T-helper 2 cell treated with Interferon-gamma antibody and Interleukin-4, amounts not matched to agents 100 ng/mL and 5 ng/mL, for 36 hours (primary cell): ENCODE data around the gene GAPT. TPM values are rescaled to one million over a fixed set of nuclear protein-coding genes. Genes with fewer than 3 reads are reported as not detected.

Experiments used
- intact Hi-C: fragments of 100-400 bp; cut with micrococcal nuclease; formaldehyde crosslinking; loops from one replicate; pipeline ENCODE4 v1.15.1; 2023
- total RNA-seq: library from RNA; stranded (reverse); gene quantifications from 2 replicates; pipeline ENCODE4 v1.2.3, GENCODE V29; 2022

Gene GAPT
- not detected in 2 replicates for total RNA-seq

DNA sequence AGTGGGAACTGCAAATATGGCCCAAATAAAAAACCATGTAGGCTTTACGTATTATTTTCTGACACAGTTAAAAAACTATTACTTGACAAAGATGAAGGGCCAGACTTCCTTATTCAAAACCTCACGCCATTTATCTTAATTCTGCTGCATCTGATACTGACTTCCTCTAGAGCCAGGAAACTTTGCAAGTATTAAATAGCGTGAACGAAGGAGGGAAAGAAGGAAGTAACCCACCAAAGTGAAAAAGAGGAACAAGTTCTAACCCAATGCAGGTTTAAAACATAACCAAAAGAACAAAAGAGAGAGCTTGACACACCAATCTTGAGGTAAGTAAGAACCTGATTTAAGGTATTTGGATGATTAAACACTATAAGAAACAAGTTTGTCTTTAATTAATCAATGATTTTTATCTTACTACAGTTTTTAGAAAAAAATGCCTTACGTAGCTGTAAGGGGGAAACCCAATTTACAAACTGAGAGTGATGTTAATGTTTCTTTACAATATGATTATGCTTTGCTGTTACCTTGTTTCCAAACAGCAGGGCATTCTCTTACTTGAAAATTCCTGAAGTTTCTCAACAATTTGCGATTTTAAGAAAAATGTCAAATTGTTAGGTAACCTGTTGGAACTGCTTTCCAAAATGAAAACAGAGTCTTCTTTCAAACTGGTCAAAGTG lies at the start of gene GAPT:
Gene GAPT, plus strand, starts transcription at position 220 of the 677 bp plus-strand sequence. CDS start 3,102 bp downstream, outside the sequence.
- intact Hi-C loops = no loop called here

DNA sequence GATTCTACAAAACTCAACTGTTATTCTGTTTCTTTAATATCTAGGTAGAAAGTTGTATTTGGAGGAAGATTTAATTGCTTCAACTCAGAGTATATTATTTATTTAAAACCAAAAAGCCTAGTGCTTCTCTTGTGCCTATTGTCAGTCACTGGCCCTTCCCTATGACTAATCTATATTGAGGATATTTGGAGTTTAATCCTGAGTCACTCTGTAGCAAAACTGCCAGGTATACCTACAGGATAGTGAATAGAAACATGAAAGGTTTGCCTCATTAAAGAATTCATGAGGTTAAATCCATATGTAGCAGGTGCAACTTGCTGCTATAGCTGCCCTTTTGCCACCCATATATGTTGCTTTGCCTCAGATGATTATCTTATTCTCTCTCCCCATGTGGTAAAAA lies 46.4 kb upstream of the GAPT start:
- intact Hi-C loops = no loop called here

DNA sequence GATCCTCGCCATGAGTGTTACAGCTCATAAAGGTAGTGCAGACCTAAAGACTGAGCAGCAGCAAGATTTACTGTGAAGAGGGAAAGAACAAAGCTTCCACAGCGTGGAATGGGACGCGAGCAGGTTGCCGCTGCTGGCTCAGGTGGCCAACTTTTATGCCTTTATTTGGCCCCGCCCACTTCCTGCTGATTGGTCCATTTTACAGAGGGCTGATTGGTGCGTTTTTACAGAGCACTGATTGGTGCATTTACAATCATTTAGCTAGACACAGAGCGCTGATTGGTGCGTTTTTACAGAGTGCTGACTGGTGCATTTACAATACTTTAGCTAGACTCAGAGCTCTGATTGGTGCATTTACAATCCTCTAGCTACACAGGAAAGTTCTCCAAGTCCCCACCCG lies 45.2 kb upstream of the GAPT start:
- intact Hi-C loops = no loop called here

DNA sequence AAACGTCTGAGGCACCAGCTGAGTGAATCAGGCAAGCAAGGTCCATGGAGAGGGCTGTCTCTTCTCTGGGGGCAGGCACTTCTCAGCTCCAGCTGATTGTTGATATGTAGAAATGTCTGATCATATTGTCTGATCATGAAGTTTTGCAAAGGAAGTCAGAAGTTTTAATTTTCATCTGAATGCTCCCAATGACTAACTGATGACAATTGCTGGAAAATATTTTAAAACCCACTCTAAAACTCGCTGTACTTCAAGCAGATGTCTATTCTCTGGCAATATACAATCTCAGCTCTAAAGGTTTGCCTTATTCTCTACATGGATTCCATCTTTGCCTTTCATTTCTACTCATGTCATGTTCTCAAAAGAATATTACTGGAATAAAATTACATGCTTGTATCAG lies 44.0 kb upstream of the GAPT start:
- intact Hi-C loops = no loop called here

DNA sequence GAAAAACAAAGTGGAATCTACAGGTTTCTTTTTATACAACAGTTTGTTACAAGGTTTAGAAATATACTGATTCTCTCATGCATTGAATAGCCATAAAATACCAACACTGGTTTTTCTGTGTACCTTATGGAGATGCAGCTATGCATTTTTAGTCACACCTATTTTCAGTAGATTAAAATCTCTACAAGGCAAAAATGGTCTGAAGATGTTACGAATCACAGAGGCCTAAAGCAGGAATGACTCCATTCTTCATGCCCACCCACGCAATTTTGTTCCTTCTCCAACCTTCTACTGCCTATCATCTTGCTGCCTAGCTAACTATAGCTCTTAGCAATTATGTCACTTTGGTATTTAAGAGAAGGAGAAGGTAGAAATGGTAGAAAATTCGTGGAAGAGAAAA lies 41.2 kb upstream of the GAPT start:
- intact Hi-C loops = no loop called here

DNA sequence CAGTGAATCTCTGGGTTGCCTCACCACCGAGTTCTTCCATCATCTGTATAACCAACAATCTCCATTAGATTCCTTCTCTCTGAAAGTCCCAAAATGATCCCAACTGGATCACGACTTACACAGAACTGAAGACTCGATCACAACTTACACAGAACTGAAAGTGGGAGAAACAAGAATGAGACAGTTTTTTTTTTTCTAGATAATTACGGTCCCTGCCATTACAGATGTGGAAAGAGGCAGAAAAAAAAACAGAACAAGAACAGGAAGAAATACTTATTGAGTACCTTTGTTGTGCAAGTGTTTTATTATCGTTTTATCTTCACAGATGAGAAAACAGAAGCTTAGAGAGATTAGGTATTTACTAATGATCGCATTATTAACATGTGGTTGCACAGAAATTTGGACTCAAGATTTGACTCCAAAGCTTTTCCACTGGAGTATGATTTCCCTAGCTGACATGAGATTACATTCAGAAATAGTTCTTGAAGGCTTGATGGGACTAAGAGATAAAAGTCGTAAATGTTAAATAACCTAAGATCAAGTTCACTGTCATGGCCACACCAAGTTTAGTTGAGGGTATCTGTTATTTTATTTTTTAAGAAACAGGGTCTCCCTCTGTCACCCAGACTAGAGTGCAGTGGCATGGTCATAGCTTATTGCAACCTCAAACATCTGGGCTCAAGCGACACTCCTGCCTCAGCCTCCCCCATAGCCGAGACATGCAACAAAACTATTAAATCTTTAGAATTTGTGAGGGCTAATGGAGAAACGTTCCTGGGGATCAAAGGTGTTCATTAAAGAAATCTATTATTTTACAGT lies 40.2 kb upstream of the GAPT start:
- intact Hi-C loops = no loop called here

DNA sequence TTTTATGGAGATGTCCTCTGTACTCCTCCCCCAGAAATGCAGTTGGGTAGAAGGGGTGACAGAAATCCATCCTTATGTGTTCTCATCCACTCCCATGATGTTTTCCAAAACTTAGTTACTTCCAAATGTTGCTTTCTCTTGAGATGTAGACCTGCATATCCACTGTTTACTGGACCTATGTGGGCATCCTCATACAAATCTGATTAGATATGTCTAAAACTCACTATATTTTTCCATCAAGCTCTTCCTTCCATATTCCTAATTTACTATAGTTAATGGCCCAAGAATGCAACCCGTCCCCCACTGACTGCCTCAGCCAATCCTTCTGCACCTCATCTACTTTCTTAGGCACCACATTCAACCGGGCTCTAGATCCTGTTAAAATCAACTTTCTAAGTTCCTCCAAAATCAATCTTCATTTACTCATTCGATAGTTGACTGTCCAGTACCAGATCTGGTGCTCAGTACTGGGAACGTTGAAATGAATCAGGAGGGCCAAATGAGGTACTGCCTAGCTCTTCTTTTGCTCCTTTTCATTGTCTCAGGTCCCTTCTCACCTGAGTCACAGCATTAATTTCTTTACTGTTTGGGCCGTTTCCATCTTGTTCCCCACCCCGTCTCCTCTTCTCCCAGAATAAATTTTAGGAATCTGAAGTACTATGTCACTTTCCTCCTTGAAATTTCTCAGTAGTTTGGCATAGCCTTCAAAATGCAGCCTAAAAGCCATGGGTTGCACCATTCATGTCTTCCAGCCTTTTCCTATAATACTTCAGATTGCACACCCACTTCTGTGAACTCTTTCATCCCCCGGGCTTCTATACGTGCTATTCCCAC lies 39.3 kb upstream of the GAPT start:
- intact Hi-C loops = no loop called here

DNA sequence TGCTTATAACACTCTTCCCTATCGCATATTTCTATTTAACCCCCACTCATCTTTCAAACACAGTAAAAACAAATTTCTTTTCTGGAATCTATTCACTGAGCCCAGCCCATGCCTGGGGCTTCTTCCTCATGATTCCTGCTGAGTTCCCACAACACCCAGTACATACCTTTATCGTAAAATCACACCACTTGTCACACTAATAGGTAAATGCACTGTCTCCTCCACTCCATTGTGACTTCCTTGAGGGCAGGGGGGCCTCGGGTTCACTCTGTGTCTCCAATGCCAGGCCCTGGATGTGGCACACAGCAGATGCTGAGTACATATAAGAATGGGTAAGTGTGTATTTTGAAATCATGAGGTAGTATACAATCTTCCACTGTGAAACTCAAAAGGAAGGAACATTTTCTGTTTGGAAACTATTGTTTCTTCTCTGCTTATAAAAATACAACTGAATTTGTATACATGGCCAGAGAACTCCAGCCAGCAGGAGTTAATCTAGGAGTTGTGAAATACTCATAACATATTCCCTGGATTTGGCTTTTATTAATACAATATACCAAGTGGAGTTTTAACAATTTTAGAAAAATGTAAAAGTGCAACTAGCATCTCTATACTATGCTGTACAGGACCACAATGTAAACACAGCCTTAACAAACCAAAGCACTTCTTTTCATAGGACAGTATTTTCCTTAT lies 38.5 kb upstream of the GAPT start:
- intact Hi-C loops = no loop called here

DNA sequence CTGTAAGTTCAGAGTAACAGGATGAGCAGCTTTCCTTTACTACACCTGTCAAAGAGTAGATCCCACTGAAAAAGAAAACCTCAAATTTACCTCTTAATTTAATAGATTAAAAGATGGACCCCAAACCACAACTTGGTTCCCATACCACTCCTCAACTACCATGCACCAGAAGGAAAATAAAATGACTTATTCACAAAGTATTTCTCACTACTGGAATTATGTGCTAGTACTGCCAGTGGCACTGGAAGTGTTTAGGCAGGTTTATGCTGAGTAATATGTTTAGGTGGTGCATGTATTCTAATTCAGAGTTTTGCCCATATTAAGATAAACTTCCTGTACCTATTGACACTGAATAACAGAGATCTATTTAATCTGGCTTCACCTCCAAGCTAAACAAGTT lies 37.9 kb upstream of the GAPT start:
- intact Hi-C loops = no loop called here

DNA sequence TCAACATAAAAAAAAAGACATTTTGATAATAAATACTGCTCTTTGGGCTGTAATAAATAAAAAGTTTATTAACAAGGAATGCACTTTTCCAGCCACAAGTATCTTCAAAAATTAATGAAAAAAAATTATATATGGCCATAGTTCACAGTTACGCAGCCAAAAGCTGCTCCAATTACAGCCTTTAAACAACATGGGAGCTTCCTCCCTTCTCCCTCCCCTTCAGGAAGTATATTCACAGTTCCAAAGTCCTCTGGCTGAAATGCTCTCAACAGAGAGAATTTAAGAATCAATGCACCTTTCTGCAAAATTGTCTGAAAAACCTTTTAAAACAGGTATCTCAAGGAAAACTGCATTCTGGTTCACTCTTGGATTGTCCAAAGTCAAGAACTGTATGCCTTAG lies 37.2 kb upstream of the GAPT start:
- intact Hi-C loops = no loop called here

DNA sequence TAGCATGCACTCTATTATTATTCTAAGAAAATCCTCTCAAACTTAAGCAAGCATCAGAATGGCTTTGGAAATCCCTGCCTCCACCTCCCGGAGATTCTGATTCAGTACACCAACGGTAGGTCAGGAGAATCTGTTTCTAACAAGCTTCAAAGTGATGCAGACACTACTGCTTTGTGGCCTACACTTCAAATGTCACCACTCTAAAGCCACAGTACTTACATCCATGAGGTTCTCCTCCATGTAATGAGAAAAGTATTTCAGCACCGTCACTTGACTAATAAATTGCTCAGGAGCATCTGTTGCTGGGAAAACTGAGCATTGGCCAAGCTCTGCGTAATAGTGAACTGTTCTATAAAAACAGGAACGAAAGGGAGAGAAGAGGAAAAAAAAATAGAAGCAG lies 36.2 kb upstream of the GAPT start:
- intact Hi-C loops = no loop called here

DNA sequence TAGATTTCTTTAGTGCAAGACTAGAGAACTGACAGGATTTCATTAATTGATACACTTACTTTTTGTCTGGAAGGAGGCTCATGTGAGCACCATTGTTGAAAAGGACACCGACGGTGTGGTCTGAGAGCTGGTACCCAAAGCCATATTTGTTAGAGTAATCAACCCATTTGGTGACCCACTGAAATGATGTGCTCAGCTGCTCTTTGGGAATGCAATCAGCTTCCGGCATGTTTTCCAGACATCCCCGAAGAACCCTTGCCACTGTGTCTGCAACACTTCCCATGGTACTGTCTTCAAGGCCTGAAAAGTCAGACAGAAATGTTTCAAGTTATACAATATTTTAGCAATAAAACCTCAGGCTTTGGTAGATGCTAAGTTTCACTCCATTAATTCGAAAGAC lies 35.8 kb upstream of the GAPT start:
- intact Hi-C loops = no loop called here

DNA sequence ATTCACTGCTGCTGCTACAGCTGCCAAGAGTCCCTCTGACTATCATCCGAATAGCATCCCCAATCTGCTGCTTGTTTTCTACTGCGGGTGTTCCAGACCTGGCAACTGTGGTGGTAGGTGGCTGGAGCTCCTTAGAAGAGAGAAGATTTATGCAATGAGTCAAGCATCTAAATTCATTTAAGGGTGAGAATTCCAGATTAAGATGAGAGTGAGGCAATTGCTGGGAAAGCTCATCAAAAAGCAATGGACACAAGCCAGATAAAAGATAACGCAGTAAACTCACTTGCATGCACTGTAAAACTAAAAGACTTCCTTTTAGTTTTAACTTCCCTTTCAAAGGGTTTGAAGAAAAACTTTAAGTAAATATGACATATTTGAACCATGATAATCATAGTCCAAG lies 35.2 kb upstream of the GAPT start:
- intact Hi-C loops = no loop called here

DNA sequence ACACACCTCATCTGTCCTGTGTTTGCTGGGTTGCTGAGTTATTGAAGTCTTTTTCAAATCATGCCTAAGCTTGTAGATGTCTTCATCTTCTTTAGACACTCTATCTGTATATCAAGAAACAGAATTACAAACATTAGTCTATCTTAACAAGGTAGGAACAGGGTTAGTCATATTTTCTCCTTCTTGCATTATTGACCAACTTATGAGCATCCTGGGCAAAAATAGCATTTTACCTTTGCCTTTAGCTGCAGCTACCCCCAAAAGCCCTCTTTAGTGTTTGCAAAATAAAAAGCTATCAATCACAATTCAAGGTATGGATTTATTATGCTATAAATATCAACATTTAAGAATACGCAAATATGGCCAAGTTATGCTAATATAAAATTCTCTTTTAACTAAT lies 34.7 kb upstream of the GAPT start:
- intact Hi-C loops = no loop called here

DNA sequence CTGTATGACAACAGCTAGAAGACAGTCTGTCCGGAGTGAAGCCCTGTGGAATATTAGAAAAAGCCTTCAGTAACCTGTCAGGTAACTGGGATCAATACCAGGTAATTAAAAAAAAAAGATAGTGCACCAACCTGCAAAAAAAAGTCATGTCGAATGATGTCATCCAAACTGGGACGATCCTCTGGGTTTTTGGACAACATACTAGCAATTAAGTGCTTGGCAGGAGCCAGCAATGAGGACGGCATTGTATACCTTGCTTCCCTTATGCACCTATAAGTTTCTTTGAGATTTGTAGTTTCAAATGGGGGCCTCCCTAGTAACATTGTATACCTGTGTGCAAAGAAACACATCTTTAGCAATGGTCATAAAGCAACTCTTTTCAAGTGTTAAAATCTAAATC lies 34.2 kb upstream of the GAPT start:
- intact Hi-C loops = no loop called here

DNA sequence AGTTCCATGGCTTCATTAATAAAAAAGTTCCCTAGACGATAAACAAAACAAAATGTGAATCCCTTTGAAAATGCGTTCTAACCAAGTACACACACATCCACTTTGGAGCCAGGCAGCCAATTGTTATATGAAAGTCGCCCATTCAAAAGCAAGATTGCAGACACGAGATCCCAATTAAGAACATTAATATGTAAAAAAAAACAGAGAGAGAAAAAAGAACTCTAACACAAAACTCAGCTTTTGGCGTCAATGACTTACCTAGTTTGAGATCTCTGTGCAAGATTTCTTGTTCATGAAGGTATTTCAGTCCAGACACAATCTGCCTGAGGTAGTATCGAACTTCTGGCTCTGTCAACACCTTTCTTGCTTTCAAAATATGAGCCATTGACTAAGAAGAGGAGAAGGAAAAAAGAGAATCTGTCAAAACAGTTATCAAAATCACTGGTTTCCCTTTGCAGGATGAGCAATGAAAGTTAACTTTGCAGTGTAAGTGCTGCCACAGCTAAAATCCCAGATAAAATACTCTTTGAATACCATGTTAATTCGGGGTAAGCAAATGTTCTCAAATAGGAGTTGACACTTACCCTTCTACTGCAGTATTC lies 33.0 kb upstream of the GAPT start:
- intact Hi-C loops = no loop called here

DNA sequence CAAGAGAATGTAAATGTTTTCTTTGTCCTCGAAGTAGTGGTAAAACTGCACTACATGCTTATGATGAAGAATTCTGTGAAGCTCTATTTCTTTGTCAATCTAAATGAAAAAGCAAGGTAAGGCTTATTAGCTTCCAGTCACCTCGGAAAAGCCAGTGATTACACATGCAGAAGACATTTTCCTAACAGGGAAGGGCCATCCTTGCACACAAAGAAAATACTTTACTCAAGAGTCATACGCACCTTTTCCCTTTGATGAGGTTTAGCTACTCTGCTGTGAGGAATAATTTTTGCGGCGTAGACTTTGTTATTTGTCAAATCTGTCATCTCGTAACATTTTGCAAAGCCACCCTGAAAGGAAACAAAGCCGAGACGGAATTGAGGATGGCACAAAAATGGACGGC lies 32.5 kb upstream of the GAPT start:
- intact Hi-C loops = no loop called here

DNA sequence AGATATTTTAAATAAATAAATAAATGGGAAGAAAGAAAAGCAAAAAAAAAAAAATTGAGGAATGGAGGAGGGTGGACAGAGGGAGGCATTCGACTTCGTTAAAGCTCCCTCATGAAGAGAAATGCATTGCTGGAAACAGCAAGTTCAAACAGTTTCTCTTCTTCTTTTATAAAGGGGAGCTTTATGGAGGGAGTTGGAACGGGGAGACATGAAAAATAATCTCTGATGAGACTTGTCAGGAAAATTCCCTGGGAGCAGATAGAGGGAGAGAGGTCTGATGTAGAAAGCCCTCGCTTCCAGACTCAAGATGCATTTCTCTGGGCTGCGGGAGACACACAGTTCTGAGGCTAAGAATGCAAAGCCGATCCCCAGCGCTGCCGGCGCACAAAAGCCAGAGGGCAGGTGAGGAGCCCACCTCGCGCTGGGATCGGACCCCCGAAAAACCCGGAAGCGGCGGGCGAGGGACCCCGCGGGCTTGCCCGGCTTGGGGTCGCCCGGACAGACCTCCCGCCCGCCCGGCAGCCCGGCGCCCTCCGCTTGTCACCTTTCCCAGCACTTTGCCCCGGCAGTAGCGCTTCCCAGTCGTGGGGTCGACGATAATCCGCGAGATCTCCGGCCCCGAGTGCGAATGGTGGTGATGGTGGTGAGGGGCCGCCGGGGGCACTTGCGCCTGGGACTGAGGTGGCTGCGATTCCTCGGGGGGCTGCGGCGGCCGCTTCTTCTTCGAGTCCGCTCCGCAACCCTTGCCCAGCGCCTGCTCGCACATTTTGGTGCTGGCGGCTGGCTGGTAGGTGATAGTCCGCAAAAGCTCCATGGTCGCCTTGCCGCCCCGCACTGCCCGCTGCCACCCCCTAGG lies 31.9 kb upstream of the GAPT start:
- intact Hi-C loops = loop anchor here (1.0 to 2.0 kb wide), 6 partner anchors 680 to 1549 kb away; no protein-coding TSS in a partner anchor

DNA sequence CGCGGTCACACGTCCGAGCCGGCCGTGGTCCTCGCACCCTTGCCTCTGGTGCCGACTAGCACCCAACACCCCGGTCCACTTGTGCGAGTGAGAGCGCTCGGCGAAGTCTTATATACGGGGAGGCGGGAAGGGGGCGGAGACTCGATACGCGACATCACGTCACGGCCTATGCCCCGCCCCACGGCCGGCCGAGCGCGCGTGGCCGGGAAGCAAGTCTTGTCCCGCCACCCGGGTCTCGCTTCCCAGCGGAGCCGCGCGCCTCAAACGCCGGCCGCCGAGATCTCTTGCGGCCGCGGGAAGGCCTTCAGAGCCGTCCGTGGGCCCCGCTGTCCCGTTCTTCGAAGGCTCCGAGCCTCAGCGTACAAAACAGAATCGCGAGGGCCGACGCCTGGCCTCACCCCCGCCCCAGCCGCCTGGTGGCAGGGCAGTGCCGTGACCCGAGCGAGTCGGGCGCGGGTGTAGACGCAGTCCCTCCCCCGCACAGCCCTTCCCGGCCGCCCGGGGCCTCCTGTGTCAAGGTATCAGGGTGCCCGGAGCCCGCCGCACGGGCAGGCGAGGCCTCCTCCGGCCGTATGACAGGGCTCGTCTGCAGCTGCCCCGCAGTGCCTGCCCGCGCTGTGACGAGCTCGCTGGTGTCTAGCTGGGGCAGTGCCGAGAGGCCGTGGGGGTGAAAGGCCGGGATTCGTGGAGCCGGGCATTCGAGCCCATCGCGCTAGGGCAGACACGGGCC lies 31.1 kb upstream of the GAPT start, which contains the start of gene PLK2:
Gene PLK2, minus strand, starts transcription at position 85 of the 730 bp plus-strand sequence. CDS start 127 bp downstream, outside the sequence.
- intact Hi-C loops = loop anchor here (1.0 to 2.0 kb wide), 6 partner anchors 681 to 1549 kb away; no protein-coding TSS in a partner anchor
